H1 (cell line): ENCODE measurements around the gene CYB561D2. TPM values are rescaled to one million over a fixed set of nuclear protein-coding genes. Genes with fewer than 3 reads are reported as not detected.

Experiments
- CHD7 ChIP-seq: fragments of 300-600 bp; sonication (generic); IDR thresholded peaks from 2 replicates; pipeline ENCODE4 v1.7.1; 2012; ENCODE audit warnings: low read length, moderate library complexity, mild to moderate bottlenecking, inconsistent platforms; ENCODE audit not compliant: insufficient replicate concordance
- EP300 ChIP-seq, 2 experiments: IDR thresholded peaks; 1 replicate in 1 of 2; 2 replicates in 1 of 2; pipeline ENCODE4 v1.6.1; 2011 to 2012; ENCODE audit warnings: low read depth in 2 of 2, low read length in 2 of 2, mild to moderate bottlenecking in 2 of 2, borderline replicate concordance in 1 of 2, inconsistent platforms in 1 of 2, moderate library complexity in 1 of 2
- RFX5 ChIP-seq: IDR thresholded peaks from 2 replicates; pipeline ENCODE4 v1.6.1; 2011; ENCODE audit warnings: low read depth, low read length, improper control_type of control experiment, borderline replicate concordance
- USF2 ChIP-seq: IDR thresholded peaks from 2 replicates; pipeline ENCODE4 v1.6.1; 2011; ENCODE audit warnings: low read length, improper control_type of control experiment
- polyA plus RNA-seq, 7 experiments: library from polyadenylated mRNA; depleted of rRNA in 3 of 7; stranded (reverse) in 5 of 7; unstranded in 2 of 7; fragments of >200 nt in 5 of 7; fragments of 200-250 nt in 2 of 7; gene quantifications; 1 replicate in 5 of 7; 2 replicates in 1 of 7; 4 replicates in 1 of 7; pipeline versions ENCODE4 v1.2.1 to v1.2.3, GENCODE V29; 2011 to 2013; ENCODE audit warnings: missing spikeins in 2 of 7, mixed read lengths in 2 of 7
- total RNA-seq: library from RNA; stranded (reverse); fragmentation: NEBNext Ultra II Directional; extraction: Animal tissue kit (Norgen Biotek cat#: 25700); gene quantifications from 2 replicates; pipeline ENCODE4 v1.2.1, GENCODE V29; 2021

The CYB561D2 gene
- total and polyA plus RNA-seq, 2 of the 8 experiments (the other 6 are each of a cell fraction or from before 2014, with no cell fraction given): 9.8 to 34.0 TPM

- no peak for TF ChIP-seq CHD7
- TF ChIP-seq USF2: no peak
- no peak for TF ChIP-seq RFX5
- TF ChIP-seq EP300 (IDR thresholded peaks at IDR 0.05; ENCODE audit: borderline replicate concordance in 1 of 2, low read depth in 2 of 2, low read length in 2 of 2): no peak
- TF ChIP-seq, all 59 proteins: peak for 0
These were observed 32.5 kb upstream of the CYB561D2 start (continued) for GRCh38 chr3:50318163-50318562.
